Sigmoid colon (tissue), 7 donors: ENCODE results near the gene PGRMC1. TPM values are rescaled to one million over a fixed set of nuclear protein-coding genes. Genes with fewer than 3 reads are reported as not detected.

Source experiments
- DNase-seq: peaks from one replicate; pipeline ENCODE4 v3.0.0-alpha.2; 2019
- H3K27ac ChIP-seq, 4 donors: fragments of 200-600 bp; sonication (generic); one replicate each; pipeline ENCODE4 v1.5.1; 2016 to 2019; ENCODE audit warnings: mild to moderate bottlenecking in 1 of 4
- H3K27me3 ChIP-seq, 3 donors: fragments of 200-600 bp; sonication (generic); one replicate each; pipeline ENCODE4 v1.5.1; 2019; ENCODE audit warnings: mild to moderate bottlenecking in 1 of 3
- H3K36me3 ChIP-seq, 4 donors: fragments of 200-600 bp; sonication (generic); one replicate each; pipeline ENCODE4 v1.5.1; 2016 to 2019
- H3K4me1 ChIP-seq, 4 donors: fragments of 200-600 bp; sonication (generic); one replicate each; pipeline ENCODE4 v1.5.1; 2017 to 2019
- H3K4me3 ChIP-seq, 4 donors: fragments of 200-600 bp; sonication (generic); one replicate each; pipeline ENCODE4 v1.5.1; 2017 to 2019; ENCODE audit warnings: mild to moderate bottlenecking in 2 of 4, moderate library complexity in 1 of 4
- H3K9me3 ChIP-seq, 4 donors: fragments of 200-600 bp in 3 of 4; sonication (generic) in 3 of 4; one replicate each; pipeline versions ENCODE4 v1.5.1 to v1.6.1; 2013 to 2019
- CTCF ChIP-seq, 4 experiments: fragments of 450-650 bp in 3 of 4; fragments of 200-600 bp in 1 of 4; IDR thresholded peaks; one replicate each; pipeline ENCODE4 v1.5.1; 2016 to 2019; ENCODE audit warnings: antibody characterized with exemption in 4 of 4, mild to moderate bottlenecking in 3 of 4, moderate library complexity in 2 of 4
- POLR2A ChIP-seq, 2 donors: fragments of 450-650 bp; IDR thresholded peaks; one replicate each; pipeline ENCODE4 v1.6.1; 2016; ENCODE audit warnings: antibody characterized with exemption in 2 of 2, mild to moderate bottlenecking in 2 of 2, moderate library complexity in 2 of 2
- POLR2AphosphoS5 ChIP-seq, 4 donors: sonication (generic); formaldehyde crosslinking; IDR thresholded peaks; one replicate each; pipeline ENCODE4 v1.6.1; 2017; ENCODE audit warnings: antibody characterized with exemption in 4 of 4
- intact Hi-C: fragments of 100-400 bp; cut with DNase I; formaldehyde crosslinking; loops from one replicate; pipeline ENCODE4 v1.15.1; 2023
- polyA plus RNA-seq, 3 donors: library from polyadenylated mRNA; stranded (reverse); fragments of 200-250 nt; gene quantifications; one replicate each; pipeline ENCODE4 v1.2.3, GENCODE V29; 2013
- total RNA-seq, 4 donors: library from RNA; depleted of rRNA; stranded (reverse); fragments of >200 nt; gene quantifications; one replicate each; pipeline ENCODE4 v1.1.0, GENCODE V29; 2016
- donor health status: healthy with polysubstance abuse.
- donor health status: Bipolar disorder and iron deficiency.
- donor health status: healthy.

PGRMC1 gene
- total and polyA plus RNA-seq, 7 donors = 33.0 to 159 (median 104) TPM

GRCh38 chrX:119292445-119292844 lies 56.4 kb downstream of the PGRMC1 start:
- no peak for DNase-seq
- TF ChIP-seq POLR2AphosphoS5 (IDR thresholded peaks at IDR 0.05) = no peak
- no peak for TF ChIP-seq CTCF (IDR thresholded peaks at IDR 0.05)
- no peak for TF ChIP-seq POLR2A (IDR thresholded peaks at IDR 0.05)
- Histone ChIP-seq H3K4me1 (no peaks in the 10 kb centered on the region), H3K9me3 (no peaks in the 10 kb centered on the region), H3K27me3 (no peaks in the 10 kb centered on the region), H3K27ac (no peak overlapping the region), H3K4me3 (no peak overlapping the region), H3K36me3 (no peaks in the 10 kb centered on the region)
- intact Hi-C loops = no loop called here

Other genes with a start within 250 kb of the PGRMC1 start
- gene CT47C1, start 163.3 kb upstream of the PGRMC1 start, total RNA-seq = not detected
- not detected for gene CT47C1, start 163.3 kb upstream of the PGRMC1 start, polyA plus RNA-seq
- gene KIAA1210, start 108.5 kb upstream of the PGRMC1 start, total RNA-seq = not detected
- gene KIAA1210, start 108.5 kb upstream of the PGRMC1 start, polyA plus RNA-seq = not detected
- gene SLC25A43, start 163.1 kb downstream of the PGRMC1 start, total RNA-seq = 10 to 100 TPM in 2 of 4 donors, 1 to 10 TPM in 2; 5.3 to 16.1 (median 9.7) TPM
- gene SLC25A43, start 163.1 kb downstream of the PGRMC1 start, polyA plus RNA-seq = 10 to 100 TPM; 16.2 to 39.5 (median 24.6) TPM
- gene SLC25A5, start 232.2 kb downstream of the PGRMC1 start, total RNA-seq = 100 to 1,000 TPM; 269 to 356 (median 336) TPM
- 1,000 to 10,000 TPM in 2 of 3 donors, 100 to 1,000 TPM in 1; 934 to 2,420 (median 1,374) TPM for gene SLC25A5, start 232.2 kb downstream of the PGRMC1 start, polyA plus RNA-seq